SK-N-SH treated with all-trans-retinoic acid at 6 μM for 48 hours (cell line): ENCODE results near the gene C1QL1.

ENCODE experiments used
- ATAC-seq: fragments of 200-7000 bp; cut with Tn5 transposase; 3 replicates; pipeline ENCODE4 v1.9.1; 2020; ENCODE audit warnings: mild to moderate bottlenecking, moderate library complexity
- ARNTL ChIP-seq: fragments of 450-650 bp; formaldehyde crosslinking; IDR thresholded peaks from 2 replicates; pipeline ENCODE4 v1.5.0; 2020; ENCODE audit warnings: low read depth, mild to moderate bottlenecking, moderate library complexity, borderline replicate concordance
- BACH2 ChIP-seq: fragments of 250-450 bp; sonication (Bioruptor Pico); IDR thresholded peaks from 2 replicates; pipeline ENCODE4 v1.9.0; 2021; ENCODE audit warnings: mild to moderate bottlenecking, borderline replicate concordance
- CREB5 ChIP-seq: fragments of 250-450 bp; sonication (Bioruptor Pico); IDR thresholded peaks from 2 replicates; pipeline ENCODE4 v1.5.1; 2020; ENCODE audit warnings: low read depth, mild to moderate bottlenecking, moderate library complexity
- CSDC2 ChIP-seq: fragments of 250-450 bp; sonication (Bioruptor Pico); IDR thresholded peaks from 2 replicates; pipeline ENCODE4 v1.5.0; 2020; ENCODE audit warnings: mild to moderate bottlenecking, moderate library complexity
- CSRNP3 ChIP-seq: fragments of 250-450 bp; sonication (Bioruptor Pico); IDR thresholded peaks from 2 replicates; pipeline ENCODE4 v1.5.1; 2021; ENCODE audit warnings: mild to moderate bottlenecking, moderate library complexity
- ESRRG ChIP-seq: fragments of 250-450 bp; sonication (Bioruptor Pico); IDR thresholded peaks from 2 replicates; pipeline ENCODE4 v1.6.1; 2021; ENCODE audit warnings: mild to moderate bottlenecking
- GLIS3 ChIP-seq: fragments of 250-450 bp; sonication (Bioruptor Pico); IDR thresholded peaks from 2 replicates; pipeline ENCODE4 v1.5.0; 2020; ENCODE audit warnings: mild to moderate bottlenecking, moderate library complexity
- ISL1 ChIP-seq: fragments of 250-450 bp; sonication (Bioruptor Pico); IDR thresholded peaks from 2 replicates; pipeline ENCODE4 v2.1.2; 2022; ENCODE audit warnings: mild to moderate bottlenecking, moderate library complexity
- OSR1 ChIP-seq: fragments of 250-450 bp; sonication (Bioruptor Pico); IDR thresholded peaks from 2 replicates; pipeline ENCODE4 v1.8.0; 2022; ENCODE audit warnings: moderate library complexity, mild to moderate bottlenecking, inconsistent platforms
- PATZ1 ChIP-seq: fragments of 250-450 bp; sonication (Bioruptor Pico); IDR thresholded peaks from 2 replicates; pipeline ENCODE4 v1.8.0; 2020; ENCODE audit warnings: mild to moderate bottlenecking, moderate library complexity, borderline replicate concordance
- PPARA ChIP-seq: fragments of 250-450 bp; sonication (Bioruptor Pico); IDR thresholded peaks from 2 replicates; pipeline ENCODE4 v1.5.0; 2020; ENCODE audit warnings: mild to moderate bottlenecking, borderline replicate concordance
- RARB ChIP-seq: fragments of 250-450 bp; sonication (Bioruptor Pico); IDR thresholded peaks from 2 replicates; pipeline ENCODE4 v1.8.0; 2021; ENCODE audit warnings: mild to moderate bottlenecking, moderate library complexity
- SNAI2 ChIP-seq: fragments of 250-450 bp; sonication (Bioruptor Pico); IDR thresholded peaks from 2 replicates; pipeline ENCODE4 v1.5.0; 2020; ENCODE audit warnings: mild to moderate bottlenecking, moderate library complexity
- TCF4 ChIP-seq: fragments of 250-450 bp; sonication (Bioruptor Pico); IDR thresholded peaks from 2 replicates; pipeline ENCODE4 v1.8.0; 2021; ENCODE audit warnings: mild to moderate bottlenecking, moderate library complexity, borderline replicate concordance
- TOX ChIP-seq: fragments of 250-450 bp; sonication (Bioruptor Pico); IDR thresholded peaks from 2 replicates; pipeline ENCODE4 v1.8.0; 2021; ENCODE audit warnings: mild to moderate bottlenecking, moderate library complexity, borderline replicate concordance
- ZC3H10 ChIP-seq: fragments of 250-450 bp; sonication (Bioruptor Pico); IDR thresholded peaks from 2 replicates; pipeline ENCODE4 v1.5.1; 2021; ENCODE audit warnings: mild to moderate bottlenecking, moderate library complexity
- ZFP3 ChIP-seq: fragments of 250-450 bp; sonication (Bioruptor Pico); IDR thresholded peaks from 2 replicates; pipeline ENCODE4 v1.5.0; 2020; ENCODE audit warnings: mild to moderate bottlenecking, moderate library complexity
- ZFP30 ChIP-seq: fragments of 450-650 bp; formaldehyde crosslinking; IDR thresholded peaks from 2 replicates; pipeline ENCODE4 v1.5.0; 2022; ENCODE audit warnings: mild to moderate bottlenecking, moderate library complexity
- ZNF565 ChIP-seq: fragments of 450-650 bp; formaldehyde crosslinking; conservative IDR thresholded peaks from 2 replicates; pipeline ENCODE4 v1.5.0; 2020; ENCODE audit warnings: low read depth, mild to moderate bottlenecking, moderate library complexity
- ZNF70 ChIP-seq: fragments of 450-650 bp; formaldehyde crosslinking; IDR thresholded peaks from 2 replicates; pipeline ENCODE4 v1.5.0; 2020; ENCODE audit warnings: mild to moderate bottlenecking, moderate library complexity
- ZNF8 ChIP-seq: fragments of 450-650 bp; formaldehyde crosslinking; IDR thresholded peaks from 2 replicates; pipeline ENCODE4 v1.5.0; 2020; ENCODE audit warnings: mild to moderate bottlenecking, moderate library complexity
- TF ChIP-seq, protein P1 (sequence below): fragments of 250-450 bp; sonication (Bioruptor Pico); IDR thresholded peaks from 2 replicates; pipeline ENCODE4 v1.8.0; 2021; ENCODE audit warnings: low read depth, mild to moderate bottlenecking, moderate library complexity, borderline replicate concordance
- TF ChIP-seq, protein P2 (sequence below): fragments of 250-450 bp; sonication (Bioruptor Pico); IDR thresholded peaks from 2 replicates; pipeline ENCODE4 v1.5.0; 2020; ENCODE audit warnings: mild to moderate bottlenecking, moderate library complexity

C1QL1 gene

DNA sequence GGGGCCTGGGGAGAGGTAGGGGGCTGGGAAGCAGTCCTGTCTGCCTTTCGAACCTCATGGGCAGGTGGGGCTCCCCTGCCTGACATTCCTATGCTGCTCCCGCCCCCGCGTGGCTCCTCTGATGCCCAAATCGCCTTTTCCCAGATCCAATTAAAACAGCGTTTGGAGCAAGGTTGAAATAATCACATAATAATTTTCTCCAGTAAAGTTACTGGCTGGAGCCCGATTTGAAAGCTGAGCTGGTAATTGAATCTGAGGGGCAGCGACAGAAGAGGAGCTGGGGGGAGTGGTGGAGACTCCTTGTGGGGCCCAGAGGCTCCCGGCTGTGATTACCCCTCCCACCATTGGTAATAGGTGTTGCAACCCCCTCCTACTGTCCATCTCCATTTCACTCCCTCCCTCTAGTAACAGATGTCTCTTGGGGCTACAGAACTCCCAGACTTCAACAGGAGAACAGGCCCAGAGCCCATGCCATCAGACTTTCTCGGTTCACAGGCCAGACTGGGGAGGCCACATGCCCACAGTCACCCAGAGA lies 38.9 kb upstream of the C1QL1 start:
- no peak for TF ChIP-seq CSRNP3 (CRISPR knock-in tag)
- TF ChIP-seq, protein P1, sequence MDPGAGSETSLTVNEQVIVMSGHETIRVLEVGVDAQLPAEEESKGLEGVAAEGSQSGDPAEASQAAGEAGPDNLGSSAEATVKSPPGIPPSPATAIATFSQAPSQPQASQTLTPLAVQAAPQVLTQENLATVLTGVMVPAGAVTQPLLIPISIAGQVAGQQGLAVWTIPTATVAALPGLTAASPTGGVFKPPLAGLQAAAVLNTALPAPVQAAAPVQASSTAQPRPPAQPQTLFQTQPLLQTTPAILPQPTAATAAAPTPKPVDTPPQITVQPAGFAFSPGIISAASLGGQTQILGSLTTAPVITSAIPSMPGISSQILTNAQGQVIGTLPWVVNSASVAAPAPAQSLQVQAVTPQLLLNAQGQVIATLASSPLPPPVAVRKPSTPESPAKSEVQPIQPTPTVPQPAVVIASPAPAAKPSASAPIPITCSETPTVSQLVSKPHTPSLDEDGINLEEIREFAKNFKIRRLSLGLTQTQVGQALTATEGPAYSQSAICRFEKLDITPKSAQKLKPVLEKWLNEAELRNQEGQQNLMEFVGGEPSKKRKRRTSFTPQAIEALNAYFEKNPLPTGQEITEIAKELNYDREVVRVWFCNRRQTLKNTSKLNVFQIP (CRISPR knock-in tag) = no peak
- no peak for TF ChIP-seq SNAI2 (CRISPR knock-in tag)
- TF ChIP-seq ESRRG (CRISPR knock-in tag) = no peak
- TF ChIP-seq TCF4 (CRISPR knock-in tag) = no peak
- no peak for TF ChIP-seq ZC3H10 (CRISPR knock-in tag)
- no peak for TF ChIP-seq ZNF8
- no peak for TF ChIP-seq PATZ1 (CRISPR knock-in tag)
- TF ChIP-seq CSDC2 = no peak
- no peak for TF ChIP-seq ZFP3
- no peak for TF ChIP-seq OSR1 (CRISPR knock-in tag)
- no peak for TF ChIP-seq ZNF565 (CRISPR knock-in tag)
- TF ChIP-seq CREB5 = no peak
- no peak for TF ChIP-seq ZNF70 (CRISPR knock-in tag)
- TF ChIP-seq PPARA = no peak
- no peak for TF ChIP-seq TOX (CRISPR knock-in tag)
- TF ChIP-seq ISL1 (CRISPR knock-in tag) = no peak
- TF ChIP-seq ZFP30 (CRISPR knock-in tag) = no peak
- no peak for TF ChIP-seq ARNTL (CRISPR knock-in tag)
- no peak; the same call in 2 of the 3 replicates for ATAC-seq

DNA sequence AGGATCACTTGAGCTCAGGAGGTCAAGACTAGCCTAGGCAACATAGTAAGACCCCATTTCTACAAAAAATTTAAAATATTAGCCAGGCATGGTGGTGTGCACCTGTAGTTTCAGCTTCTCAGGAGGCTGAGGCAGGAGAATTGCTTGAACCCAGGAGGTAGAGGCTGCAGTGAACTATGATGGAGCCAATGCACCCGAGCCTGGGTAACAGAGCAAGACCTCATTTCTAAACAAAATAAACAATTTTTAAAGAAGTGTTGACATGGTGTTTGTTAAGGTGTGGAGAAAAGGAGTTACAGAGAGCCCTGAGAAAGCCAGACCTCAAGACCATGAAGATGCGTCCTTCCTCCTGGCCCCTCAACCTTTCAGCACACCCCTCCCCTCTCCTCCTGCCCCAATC lies 37.6 kb upstream of the C1QL1 start:
- no peak for ATAC-seq
- TF ChIP-seq ZFP3 = no peak

- TF ChIP-seq CSRNP3 (CRISPR knock-in tag) (no peak), GLIS3 (CRISPR knock-in tag) (no peak), ZNF70 (CRISPR knock-in tag) (no peak)
- no peak for ATAC-seq
Observed at GRCh38 chr17:45004388-45004787, 36.3 kb upstream of the C1QL1 start.

DNA sequence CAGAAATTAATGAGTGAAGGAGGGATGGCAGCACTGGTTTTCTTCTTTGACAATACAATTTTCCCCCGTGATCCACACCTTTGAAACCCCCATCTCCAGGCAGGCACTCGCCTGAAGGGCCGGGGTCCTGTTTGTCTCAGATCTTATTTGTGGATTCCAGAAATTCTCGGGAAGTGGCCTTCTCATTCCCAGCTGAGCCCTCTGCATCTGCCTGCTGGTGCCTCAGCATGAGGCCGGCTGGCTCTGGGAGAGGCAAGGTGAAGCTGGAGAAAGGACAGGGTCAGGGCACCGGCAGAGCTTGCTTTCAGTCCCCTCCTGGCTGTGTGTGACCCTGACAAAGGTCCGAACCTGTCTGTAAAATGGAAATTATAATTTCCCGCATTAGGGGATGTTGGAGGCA lies 35.8 kb upstream of the C1QL1 start:
- ATAC-seq = no peak
- no peak for TF ChIP-seq ZC3H10 (CRISPR knock-in tag)
- TF ChIP-seq ZNF565 (CRISPR knock-in tag) = no peak
- no peak for TF ChIP-seq CSDC2
- no peak for TF ChIP-seq ZFP3
- no peak for TF ChIP-seq ISL1 (CRISPR knock-in tag)
- no peak for TF ChIP-seq ZFP30 (CRISPR knock-in tag)
- TF ChIP-seq RARB = no peak
- TF ChIP-seq ZNF8 = no peak
- TF ChIP-seq GLIS3 (CRISPR knock-in tag) = no peak
- no peak for TF ChIP-seq ARNTL (CRISPR knock-in tag)
- no peak for TF ChIP-seq BACH2 (CRISPR knock-in tag)
- no peak for TF ChIP-seq SNAI2 (CRISPR knock-in tag)
- TF ChIP-seq, protein P2, sequence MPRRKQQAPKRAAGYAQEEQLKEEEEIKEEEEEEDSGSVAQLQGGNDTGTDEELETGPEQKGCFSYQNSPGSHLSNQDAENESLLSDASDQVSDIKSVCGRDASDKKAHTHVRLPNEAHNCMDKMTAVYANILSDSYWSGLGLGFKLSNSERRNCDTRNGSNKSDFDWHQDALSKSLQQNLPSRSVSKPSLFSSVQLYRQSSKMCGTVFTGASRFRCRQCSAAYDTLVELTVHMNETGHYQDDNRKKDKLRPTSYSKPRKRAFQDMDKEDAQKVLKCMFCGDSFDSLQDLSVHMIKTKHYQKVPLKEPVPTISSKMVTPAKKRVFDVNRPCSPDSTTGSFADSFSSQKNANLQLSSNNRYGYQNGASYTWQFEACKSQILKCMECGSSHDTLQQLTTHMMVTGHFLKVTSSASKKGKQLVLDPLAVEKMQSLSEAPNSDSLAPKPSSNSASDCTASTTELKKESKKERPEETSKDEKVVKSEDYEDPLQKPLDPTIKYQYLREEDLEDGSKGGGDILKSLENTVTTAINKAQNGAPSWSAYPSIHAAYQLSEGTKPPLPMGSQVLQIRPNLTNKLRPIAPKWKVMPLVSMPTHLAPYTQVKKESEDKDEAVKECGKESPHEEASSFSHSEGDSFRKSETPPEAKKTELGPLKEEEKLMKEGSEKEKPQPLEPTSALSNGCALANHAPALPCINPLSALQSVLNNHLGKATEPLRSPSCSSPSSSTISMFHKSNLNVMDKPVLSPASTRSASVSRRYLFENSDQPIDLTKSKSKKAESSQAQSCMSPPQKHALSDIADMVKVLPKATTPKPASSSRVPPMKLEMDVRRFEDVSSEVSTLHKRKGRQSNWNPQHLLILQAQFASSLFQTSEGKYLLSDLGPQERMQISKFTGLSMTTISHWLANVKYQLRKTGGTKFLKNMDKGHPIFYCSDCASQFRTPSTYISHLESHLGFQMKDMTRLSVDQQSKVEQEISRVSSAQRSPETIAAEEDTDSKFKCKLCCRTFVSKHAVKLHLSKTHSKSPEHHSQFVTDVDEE (CRISPR knock-in tag) = no peak
- TF ChIP-seq TCF4 (CRISPR knock-in tag) = no peak
- no peak for TF ChIP-seq PATZ1 (CRISPR knock-in tag)
